Breast epithelium (tissue), 3 donors: ENCODE data around the gene PDZD8.

Experiments used
- CTCF ChIP-seq, 3 donors: fragments of 450-650 bp; IDR thresholded peaks; one replicate each; pipeline ENCODE4 v1.5.1; 2016 to 2017; ENCODE audit warnings: antibody characterized with exemption in 3 of 3, mild to moderate bottlenecking in 3 of 3, moderate library complexity in 3 of 3
- POLR2A ChIP-seq: fragments of 450-650 bp; IDR thresholded peaks from one replicate; pipeline ENCODE4 v1.6.1; 2016; ENCODE audit warnings: antibody characterized with exemption, mild to moderate bottlenecking, moderate library complexity
- POLR2AphosphoS5 ChIP-seq, 3 donors: sonication (generic); formaldehyde crosslinking; IDR thresholded peaks; one replicate each; pipeline ENCODE4 v1.6.1; 2017; ENCODE audit warnings: antibody characterized with exemption in 3 of 3

GRCh38 chr10:117300671-117301070 lies 74.6 kb downstream of the PDZD8 start:
- TF ChIP-seq POLR2A (no peak), CTCF (IDR thresholded peaks at IDR 0.05) (no peak), POLR2AphosphoS5 (IDR thresholded peaks at IDR 0.05) (no peak)
